ENCODE measurements around the gene HARS2. TPM values are rescaled to one million over a fixed set of nuclear protein-coding genes. Genes with fewer than 3 reads are reported as not detected.

HARS2 gene
- total and polyA plus RNA-seq, 7 experiments from 2014 or later = 23.5 to 59.6 (median 36.2) TPM

DNA sequence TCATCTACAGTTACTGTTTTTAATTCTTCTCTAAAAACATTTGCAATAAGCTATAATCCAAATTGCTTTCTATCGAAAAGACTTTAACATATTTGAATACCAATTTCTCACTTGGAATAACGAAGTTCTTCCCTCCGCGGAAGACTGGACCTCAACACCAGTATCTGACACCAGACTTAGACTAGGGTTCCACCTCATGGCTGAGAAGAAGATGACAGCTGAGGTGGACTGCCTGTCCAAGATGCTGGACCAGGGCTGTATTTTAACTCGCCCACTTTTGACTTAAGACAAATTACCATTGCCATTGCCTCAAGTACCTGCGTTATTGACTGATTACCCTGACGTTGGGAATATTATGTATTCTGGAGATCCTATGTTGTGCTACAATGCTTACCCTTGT is 43.1 kb downstream of the HARS2 start:
- Histone ChIP-seq H3K4me3 (ENCODE audit: low read length) (no peak overlapping the region), H3K36me3 (ENCODE audit: control insufficient read depth in 2 of 3, insufficient read depth in 3 of 3, low read length in 3 of 3) (no peaks in the 10 kb centered on the region), H3K4me1 (ENCODE audit: control insufficient read depth in 2 of 2, insufficient read depth in 2 of 2, low read length in 2 of 2) (no peaks in the 10 kb centered on the region), H3K9me3 (ENCODE audit: control insufficient read depth in 2 of 3, low read length in 3 of 3) (peaks cover 0 to 5% (median 0%) of the 10 kb centered on the region in 3 experiments), H3K27ac (ENCODE audit: low read depth, low read length) (no peak overlapping the region), H3K27me3 (ENCODE audit: control insufficient read depth in 2 of 2, insufficient read depth in 2 of 2, low read length in 2 of 2) (no peaks in the 10 kb centered on the region)
- Mint-ChIP-seq H3K27me3 (peaks cover 3 to 65% (median 55%) of the 10 kb centered on the region in 5 donors), H3K9me3 (peaks cover 0 to 59% (median 13%) of the 10 kb centered on the region in 11 donors), H3K36me3 (peaks cover 0 to 12% (median 0%) of the 10 kb centered on the region in 5 donors), H3K27ac (no peak overlapping the region), H3K4me1 (no peaks in the 10 kb centered on the region), H3K4me3 (no peak overlapping the region)
- POLR2A ChIA-PET = no interaction called here
- intact Hi-C loops (cut with micrococcal nuclease) = no loop called here
- DNase-seq (no peak), ATAC-seq (no peak)
- CTCF ChIA-PET = interaction anchor here (1.1 kb wide), 1 partner anchor 366 kb away, joined by 3 read pairs; no protein-coding TSS in a partner anchor

- Histone ChIP-seq H3K9me3 (ENCODE audit: control insufficient read depth in 2 of 3, low read length in 3 of 3) (peaks cover 0 to 17% (median 5%) of the 10 kb centered on the region in 3 experiments), H3K27ac (ENCODE audit: low read depth, low read length) (no peak overlapping the region), H3K27me3 (ENCODE audit: control insufficient read depth in 2 of 2, insufficient read depth in 2 of 2, low read length in 2 of 2) (peaks cover 0 to 5% of the 10 kb centered on the region in 2 donors), H3K36me3 (ENCODE audit: control insufficient read depth in 2 of 3, insufficient read depth in 3 of 3, low read length in 3 of 3) (no peaks in the 10 kb centered on the region), H3K4me3 (ENCODE audit: low read length) (no peak overlapping the region), H3K4me1 (ENCODE audit: control insufficient read depth in 2 of 2, insufficient read depth in 2 of 2, low read length in 2 of 2) (no peaks in the 10 kb centered on the region)
- Mint-ChIP-seq H3K4me1 (no peaks in the 10 kb centered on the region), H3K27me3 (peaks cover 0 to 63% (median 54%) of the 10 kb centered on the region in 5 donors), H3K4me3 (no peak overlapping the region), H3K27ac (no peak overlapping the region), H3K9me3 (peaks cover 6 to 84% (median 30%) of the 10 kb centered on the region in 11 donors), H3K36me3 (peaks cover 0 to 17% (median 5%) of the 10 kb centered on the region in 5 donors)
- no peak for DNase-seq
- ChIA-PET POLR2A (interaction anchor here (0.7 kb wide), 1 partner anchor 123 kb away, joined by 3 read pairs; no protein-coding TSS in a partner anchor), CTCF (no interaction called here)
- intact Hi-C loops (cut with micrococcal nuclease) = no loop called here
- ATAC-seq = no peak
Measured at GRCh38 chr5:140737486-140737885, 46.2 kb downstream of the HARS2 start.

GRCh38 chr5:140741967-140742366 is 50.7 kb downstream of the HARS2 start:
- no peak for ATAC-seq
- Histone ChIP-seq H3K27me3 (ENCODE audit: control insufficient read depth in 2 of 2, insufficient read depth in 2 of 2, low read length in 2 of 2) (peaks cover 0 to 5% of the 10 kb centered on the region in 2 donors), H3K4me3 (ENCODE audit: low read length) (no peak overlapping the region), H3K27ac (ENCODE audit: low read depth, low read length) (no peak overlapping the region), H3K9me3 (ENCODE audit: control insufficient read depth in 2 of 3, low read length in 3 of 3) (peaks cover 0 to 21% (median 1%) of the 10 kb centered on the region in 3 experiments), H3K4me1 (ENCODE audit: control insufficient read depth in 2 of 2, insufficient read depth in 2 of 2, low read length in 2 of 2) (no peaks in the 10 kb centered on the region), H3K36me3 (ENCODE audit: control insufficient read depth in 2 of 3, insufficient read depth in 3 of 3, low read length in 3 of 3) (no peaks in the 10 kb centered on the region)
- CTCF ChIA-PET = interaction anchor here (0.7 kb wide), 1 partner anchor 9 kb away, joined by 3 read pairs; no protein-coding TSS in a partner anchor
- no peak for DNase-seq
- Mint-ChIP-seq H3K4me1 (no peaks in the 10 kb centered on the region), H3K4me3 (no peak overlapping the region), H3K27me3 (peaks cover 0 to 37% (median 22%) of the 10 kb centered on the region in 5 donors), H3K36me3 (peaks cover 0 to 15% (median 5%) of the 10 kb centered on the region in 5 donors), H3K27ac (no peak overlapping the region), H3K9me3 (peaks cover 6 to 88% (median 46%) of the 10 kb centered on the region in 11 donors)
- intact Hi-C loops (cut with micrococcal nuclease) = no loop called here
- POLR2A ChIA-PET = no interaction called here

Small RNA genes lying within 50 kb of the gene (microRNA-seq; reads per million reads assigned to microRNA genes)
- gene MIR3655 (ENCODE audit: borderline microRNAs expressed) = not detected

Other genes with a start within 250 kb of the HARS2 start
- gene EIF4EBP3, start 143.8 kb upstream of the HARS2 start, total RNA-seq = 10 to 100 TPM; 12.5 to 19.5 (median 16.2) TPM
- gene EIF4EBP3, start 143.8 kb upstream of the HARS2 start, polyA plus RNA-seq = 10 to 100 TPM; 61.7 to 80.8 TPM
- gene SRA1, start 134.0 kb upstream of the HARS2 start, total RNA-seq = 10 to 100 TPM; 23.8 to 45.5 (median 34.0) TPM
- gene SRA1, start 134.0 kb upstream of the HARS2 start, polyA plus RNA-seq = 10 to 100 TPM; 31.1 to 34.4 TPM
- gene APBB3, start 126.9 kb upstream of the HARS2 start, total RNA-seq = 10 to 100 TPM; 37.9 to 77.8 (median 72.4) TPM
- gene APBB3, start 126.9 kb upstream of the HARS2 start, polyA plus RNA-seq = 1 to 10 TPM; 6.3 to 6.8 TPM
- gene SLC35A4, start 126.6 kb upstream of the HARS2 start, total RNA-seq = 10 to 100 TPM; 40.4 to 90.1 (median 52.4) TPM
- gene SLC35A4, start 126.6 kb upstream of the HARS2 start, polyA plus RNA-seq = 100 to 1,000 TPM; 112 to 142 TPM
- gene CD14, start 58.3 kb upstream of the HARS2 start, total RNA-seq = 100 to 1,000 TPM in 1 of 5 experiments, 10 to 100 TPM in 2, 1 to 10 TPM in 1, under 1 TPM in 1; 0.56 to 198 (median 10.1) TPM
- gene CD14, start 58.3 kb upstream of the HARS2 start, polyA plus RNA-seq = 1 to 10 TPM; 2.5 to 2.9 TPM
- 10 to 100 TPM; 24.5 to 55.3 (median 36.4) TPM for gene TMCO6, start 52.0 kb upstream of the HARS2 start, total RNA-seq
- 10 to 100 TPM; 17.1 to 20.4 TPM for gene TMCO6, start 52.0 kb upstream of the HARS2 start, polyA plus RNA-seq
- 10 to 100 TPM; 33.2 to 68.7 (median 43.5) TPM for gene NDUFA2, start 43.8 kb upstream of the HARS2 start, total RNA-seq
- gene NDUFA2, start 43.8 kb upstream of the HARS2 start, polyA plus RNA-seq = 100 to 1,000 TPM; 147 to 149 TPM
- 100 to 1,000 TPM; 118 to 186 (median 179) TPM for gene IK, start 43.6 kb upstream of the HARS2 start, total RNA-seq
- 100 to 1,000 TPM; 192 to 207 TPM for gene IK, start 43.6 kb upstream of the HARS2 start, polyA plus RNA-seq
- gene WDR55, start 26.6 kb upstream of the HARS2 start, total RNA-seq = 10 to 100 TPM; 28.5 to 47.6 (median 37.8) TPM
- 10 to 100 TPM; 10.5 to 20.9 TPM for gene WDR55, start 26.6 kb upstream of the HARS2 start, polyA plus RNA-seq
- gene DND1, start 17.9 kb upstream of the HARS2 start, total RNA-seq = 1 to 10 TPM; 2.1 to 5.0 (median 3.3) TPM
- gene DND1, start 17.9 kb upstream of the HARS2 start, polyA plus RNA-seq = under 1 TPM in 1 of 2 donors, not detected in 1; 0.15 TPM
- gene HARS1, start 85 bp upstream of the HARS2 start, total RNA-seq = 10 to 100 TPM; 48.7 to 85.7 (median 68.5) TPM
- 10 to 100 TPM; 62.2 to 68.8 TPM for gene HARS1, start 85 bp upstream of the HARS2 start, polyA plus RNA-seq
- gene ZMAT2, start 9.0 kb downstream of the HARS2 start, total RNA-seq = 10 to 100 TPM; 37.7 to 63.0 (median 55.1) TPM
- 10 to 100 TPM; 75.1 to 76.4 TPM for gene ZMAT2, start 9.0 kb downstream of the HARS2 start, polyA plus RNA-seq
- gene PCDHA1, start 94.7 kb downstream of the HARS2 start, total RNA-seq = not detected
- gene PCDHA1, start 94.7 kb downstream of the HARS2 start, polyA plus RNA-seq = not detected
- not detected for gene PCDHA2, start 103.4 kb downstream of the HARS2 start, total RNA-seq
- not detected for gene PCDHA2, start 103.4 kb downstream of the HARS2 start, polyA plus RNA-seq
- gene PCDHA3, start 109.6 kb downstream of the HARS2 start, total RNA-seq = not detected
- gene PCDHA3, start 109.6 kb downstream of the HARS2 start, polyA plus RNA-seq = not detected
- gene PCDHA4, start 115.6 kb downstream of the HARS2 start, total RNA-seq = not detected
- not detected for gene PCDHA4, start 115.6 kb downstream of the HARS2 start, polyA plus RNA-seq
- not detected for gene PCDHA5, start 130.2 kb downstream of the HARS2 start, total RNA-seq
- gene PCDHA5, start 130.2 kb downstream of the HARS2 start, polyA plus RNA-seq = not detected
- gene PCDHA6, start 136.5 kb downstream of the HARS2 start, total RNA-seq = not detected
- gene PCDHA6, start 136.5 kb downstream of the HARS2 start, polyA plus RNA-seq = not detected
- not detected for gene PCDHA7, start 142.8 kb downstream of the HARS2 start, total RNA-seq
- not detected for gene PCDHA7, start 142.8 kb downstream of the HARS2 start, polyA plus RNA-seq
- not detected for gene PCDHA8, start 149.7 kb downstream of the HARS2 start, total RNA-seq
- gene PCDHA8, start 149.7 kb downstream of the HARS2 start, polyA plus RNA-seq = not detected
- gene PCDHA9, start 156.9 kb downstream of the HARS2 start, total RNA-seq = not detected
- not detected for gene PCDHA9, start 156.9 kb downstream of the HARS2 start, polyA plus RNA-seq
- not detected for gene PCDHA10, start 164.4 kb downstream of the HARS2 start, total RNA-seq
- not detected for gene PCDHA10, start 164.4 kb downstream of the HARS2 start, polyA plus RNA-seq
- not detected for gene PCDHA11, start 177.5 kb downstream of the HARS2 start, total RNA-seq
- gene PCDHA11, start 177.5 kb downstream of the HARS2 start, polyA plus RNA-seq = not detected
- gene PCDHA12, start 183.9 kb downstream of the HARS2 start, total RNA-seq = not detected
- not detected for gene PCDHA12, start 183.9 kb downstream of the HARS2 start, polyA plus RNA-seq
- not detected for gene PCDHA13, start 190.7 kb downstream of the HARS2 start, total RNA-seq
- gene PCDHA13, start 190.7 kb downstream of the HARS2 start, polyA plus RNA-seq = not detected
- not detected for gene PCDHAC1, start 234.8 kb downstream of the HARS2 start, total RNA-seq
- gene PCDHAC1, start 234.8 kb downstream of the HARS2 start, polyA plus RNA-seq = not detected

Data from naive thymus-derived CD4-positive, alpha-beta T cell (primary cell).